ENCODE data around the gene CADPS2.

DNA sequence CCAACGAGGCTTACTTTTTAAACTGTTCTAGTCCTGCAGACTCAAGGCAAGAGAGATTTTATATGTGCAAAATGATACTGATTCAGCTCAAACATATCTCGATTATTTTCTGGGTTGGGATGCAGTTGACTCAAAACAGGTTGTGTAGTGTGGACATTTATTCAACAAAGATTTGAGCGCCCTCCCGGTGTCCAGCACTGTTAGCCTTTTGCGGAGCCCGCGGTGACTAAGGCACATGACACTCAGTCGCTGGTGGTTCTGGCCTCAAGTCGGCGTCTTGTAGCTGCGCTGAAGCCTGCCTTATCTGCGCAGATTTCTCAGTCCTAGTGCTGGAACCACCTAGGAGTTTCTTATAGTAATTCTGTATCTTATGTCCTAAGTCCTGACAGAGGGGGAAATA is 938 bp upstream of the CADPS2 start:
- TF ChIP-seq, protein P1, sequence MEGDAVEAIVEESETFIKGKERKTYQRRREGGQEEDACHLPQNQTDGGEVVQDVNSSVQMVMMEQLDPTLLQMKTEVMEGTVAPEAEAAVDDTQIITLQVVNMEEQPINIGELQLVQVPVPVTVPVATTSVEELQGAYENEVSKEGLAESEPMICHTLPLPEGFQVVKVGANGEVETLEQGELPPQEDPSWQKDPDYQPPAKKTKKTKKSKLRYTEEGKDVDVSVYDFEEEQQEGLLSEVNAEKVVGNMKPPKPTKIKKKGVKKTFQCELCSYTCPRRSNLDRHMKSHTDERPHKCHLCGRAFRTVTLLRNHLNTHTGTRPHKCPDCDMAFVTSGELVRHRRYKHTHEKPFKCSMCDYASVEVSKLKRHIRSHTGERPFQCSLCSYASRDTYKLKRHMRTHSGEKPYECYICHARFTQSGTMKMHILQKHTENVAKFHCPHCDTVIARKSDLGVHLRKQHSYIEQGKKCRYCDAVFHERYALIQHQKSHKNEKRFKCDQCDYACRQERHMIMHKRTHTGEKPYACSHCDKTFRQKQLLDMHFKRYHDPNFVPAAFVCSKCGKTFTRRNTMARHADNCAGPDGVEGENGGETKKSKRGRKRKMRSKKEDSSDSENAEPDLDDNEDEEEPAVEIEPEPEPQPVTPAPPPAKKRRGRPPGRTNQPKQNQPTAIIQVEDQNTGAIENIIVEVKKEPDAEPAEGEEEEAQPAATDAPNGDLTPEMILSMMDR (IDR thresholded peaks at IDR 0.05), result peak in 1 of 6 experiments; percentile 21
- TF ChIP-seq POLR2A (IDR thresholded peaks at IDR 0.05), result no peak
